WI38 (cell line): ENCODE measurements around the gene ZNF687.
A peak's percentile ranks its signal among the peaks of the same experiment; 100 is the strongest.

Experiments used
- H3K4me3 ChIP-seq: 2 replicates; pipeline ENCODE4 v1.5.1; 2011; ENCODE audit warnings: low read depth, mild to moderate bottlenecking, control low read depth, low read length
- TF ChIP-seq, protein P1 (sequence below): IDR thresholded peaks from 2 replicates; pipeline ENCODE4 v1.5.1; 2012; ENCODE audit warnings: low read depth, mild to moderate bottlenecking, control low read depth, low read length

ZNF687 gene

DNA sequence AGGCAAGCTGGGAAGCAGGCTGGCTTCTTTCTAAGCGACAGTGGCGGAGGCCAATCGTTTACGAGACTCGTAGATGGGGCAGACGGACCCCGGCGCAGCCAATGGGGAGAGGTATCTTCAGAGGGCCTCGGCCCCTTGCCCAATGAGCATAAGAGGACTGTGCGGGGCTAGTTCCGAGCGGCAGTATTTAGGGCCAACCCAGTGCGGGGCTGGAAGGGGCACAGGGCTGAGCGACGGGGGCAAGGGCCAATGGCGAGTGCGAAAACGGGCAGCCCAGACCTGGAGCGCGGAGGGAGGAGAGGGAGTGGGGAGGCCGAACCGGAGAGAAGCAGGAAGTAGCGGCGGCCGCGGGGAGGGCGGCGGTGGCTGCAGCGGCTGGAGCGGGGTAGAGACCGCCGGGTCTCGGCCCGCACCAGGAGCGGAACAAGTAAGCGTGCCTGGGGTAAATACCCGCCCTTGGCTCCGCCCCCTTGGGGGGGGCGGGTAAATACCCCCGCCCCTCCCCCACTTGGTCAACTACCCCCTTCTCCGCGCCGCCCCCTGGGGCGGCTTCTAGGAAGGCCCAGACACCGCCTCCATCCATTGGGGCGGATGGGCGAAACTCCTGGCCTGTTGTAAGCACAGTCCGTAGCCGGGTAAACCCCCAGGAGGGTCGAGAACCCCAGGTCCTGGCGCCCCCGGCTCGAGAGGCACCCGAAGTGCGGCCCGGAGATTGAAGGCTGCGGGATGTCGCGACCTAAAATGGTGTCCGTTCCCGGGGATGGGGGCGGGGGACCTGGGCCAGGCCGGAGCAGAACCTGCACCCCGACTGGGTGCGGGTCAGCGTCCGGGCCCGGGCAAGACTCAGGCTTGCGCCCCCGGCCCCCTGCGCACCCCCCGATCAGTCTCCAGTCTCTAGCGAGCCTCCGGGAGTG, at the start of gene ZNF687:
TSS of gene ZNF687 (plus strand) at position 331 of the 914 bp plus-strand sequence. CDS start 3,993 bp downstream, outside the sequence.
- TF ChIP-seq, protein P1, sequence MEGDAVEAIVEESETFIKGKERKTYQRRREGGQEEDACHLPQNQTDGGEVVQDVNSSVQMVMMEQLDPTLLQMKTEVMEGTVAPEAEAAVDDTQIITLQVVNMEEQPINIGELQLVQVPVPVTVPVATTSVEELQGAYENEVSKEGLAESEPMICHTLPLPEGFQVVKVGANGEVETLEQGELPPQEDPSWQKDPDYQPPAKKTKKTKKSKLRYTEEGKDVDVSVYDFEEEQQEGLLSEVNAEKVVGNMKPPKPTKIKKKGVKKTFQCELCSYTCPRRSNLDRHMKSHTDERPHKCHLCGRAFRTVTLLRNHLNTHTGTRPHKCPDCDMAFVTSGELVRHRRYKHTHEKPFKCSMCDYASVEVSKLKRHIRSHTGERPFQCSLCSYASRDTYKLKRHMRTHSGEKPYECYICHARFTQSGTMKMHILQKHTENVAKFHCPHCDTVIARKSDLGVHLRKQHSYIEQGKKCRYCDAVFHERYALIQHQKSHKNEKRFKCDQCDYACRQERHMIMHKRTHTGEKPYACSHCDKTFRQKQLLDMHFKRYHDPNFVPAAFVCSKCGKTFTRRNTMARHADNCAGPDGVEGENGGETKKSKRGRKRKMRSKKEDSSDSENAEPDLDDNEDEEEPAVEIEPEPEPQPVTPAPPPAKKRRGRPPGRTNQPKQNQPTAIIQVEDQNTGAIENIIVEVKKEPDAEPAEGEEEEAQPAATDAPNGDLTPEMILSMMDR, result no peak
- H3K4me3 ChIP-seq, result peak within 1 kb of the TSS; percentile 73

- H3K4me3 ChIP-seq, result no peak overlapping the region
- TF ChIP-seq, protein P1, result no peak
Observed at GRCh38 chr1:151235235-151235634, 46.9 kb upstream of the ZNF687 start.

DNA sequence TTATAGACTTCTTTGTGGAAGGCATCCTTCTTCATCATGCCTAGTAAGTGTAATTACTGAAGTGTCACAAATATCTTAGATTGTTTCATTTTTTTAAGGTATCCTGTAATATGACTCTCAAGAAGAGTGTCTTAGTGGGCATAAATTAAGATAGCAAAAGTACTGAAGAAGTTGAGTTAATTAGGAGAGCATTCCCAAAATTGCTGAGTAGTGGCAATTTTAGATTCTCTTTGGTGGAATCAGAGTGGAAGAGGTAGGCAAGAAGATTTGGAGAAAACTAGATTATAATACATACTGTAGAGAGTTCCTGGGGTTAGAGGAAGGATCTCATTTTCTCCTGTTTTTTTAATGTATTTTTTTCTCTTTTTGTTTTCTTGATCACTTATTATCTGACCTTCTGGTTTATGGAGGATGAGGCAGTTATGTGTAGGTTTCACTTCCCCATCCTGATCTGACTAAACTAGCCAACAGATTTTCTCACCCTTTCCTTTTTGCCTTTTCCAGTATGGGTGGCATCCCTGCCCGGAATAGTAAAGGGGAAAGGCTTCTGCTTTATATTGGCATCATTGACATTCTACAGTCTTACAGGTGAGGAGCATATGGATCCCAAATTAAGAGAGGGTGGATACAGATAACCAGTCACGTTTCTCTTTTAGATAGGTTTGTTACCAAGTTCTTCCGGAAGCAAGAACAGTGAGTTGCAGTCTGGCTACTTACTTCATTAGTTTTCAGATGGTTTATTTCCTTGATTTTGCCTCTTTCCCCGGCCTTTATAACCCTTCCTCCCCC, 44.2 kb upstream of the ZNF687 start:
- TF ChIP-seq, protein P1, result no peak
- no peak overlapping the region for H3K4me3 ChIP-seq

DNA sequence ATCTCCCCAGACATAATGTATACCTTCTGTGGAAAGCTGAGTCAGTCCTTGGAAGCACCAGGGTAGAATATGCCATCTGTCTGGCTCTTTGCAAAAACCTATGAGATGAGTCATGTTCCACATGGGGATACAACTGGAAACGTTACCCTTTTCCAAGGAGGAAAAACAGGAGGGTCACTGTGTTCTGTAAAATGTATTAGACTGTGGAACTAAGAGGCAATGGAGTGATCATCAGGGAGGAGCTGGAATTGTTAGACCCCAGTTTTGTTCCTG, 43.7 kb upstream of the ZNF687 start:
- no peak overlapping the region for H3K4me3 ChIP-seq
- TF ChIP-seq, protein P1, result no peak

GRCh38 chr1:151242442-151242841, 39.7 kb upstream of the ZNF687 start:
- TF ChIP-seq, protein P1, result no peak
- H3K4me3 ChIP-seq, result no peak overlapping the region

DNA sequence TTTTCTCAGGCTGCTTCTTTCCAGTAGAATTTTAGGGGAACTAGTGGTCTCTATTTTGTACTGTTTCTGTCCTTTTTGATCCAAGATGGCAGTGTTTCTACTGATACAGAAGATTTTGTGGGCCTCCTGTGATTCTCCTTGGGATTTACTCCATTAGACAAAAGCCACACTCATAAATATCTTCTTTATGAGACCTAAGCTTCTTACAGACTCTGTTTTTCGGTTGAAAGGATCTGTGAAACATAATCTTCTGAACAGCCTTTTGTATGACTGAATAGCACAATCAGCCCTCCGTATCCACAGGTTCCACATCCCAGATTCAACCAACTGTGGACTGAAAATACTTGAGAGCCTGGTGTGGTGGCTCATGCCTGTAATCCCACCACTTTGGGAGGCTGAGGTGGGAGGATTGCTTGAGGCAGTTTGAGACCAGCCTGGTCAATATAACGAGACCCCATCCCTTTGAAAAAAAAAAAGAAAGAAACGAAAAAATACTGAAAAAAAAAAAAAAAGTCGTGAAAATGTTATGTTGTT, 38.3 kb upstream of the ZNF687 start:
- H3K4me3 ChIP-seq, result no peak overlapping the region
- TF ChIP-seq, protein P1, result no peak
